Measurements from ENCODE around the gene EID3.

The EID3 gene

DNA sequence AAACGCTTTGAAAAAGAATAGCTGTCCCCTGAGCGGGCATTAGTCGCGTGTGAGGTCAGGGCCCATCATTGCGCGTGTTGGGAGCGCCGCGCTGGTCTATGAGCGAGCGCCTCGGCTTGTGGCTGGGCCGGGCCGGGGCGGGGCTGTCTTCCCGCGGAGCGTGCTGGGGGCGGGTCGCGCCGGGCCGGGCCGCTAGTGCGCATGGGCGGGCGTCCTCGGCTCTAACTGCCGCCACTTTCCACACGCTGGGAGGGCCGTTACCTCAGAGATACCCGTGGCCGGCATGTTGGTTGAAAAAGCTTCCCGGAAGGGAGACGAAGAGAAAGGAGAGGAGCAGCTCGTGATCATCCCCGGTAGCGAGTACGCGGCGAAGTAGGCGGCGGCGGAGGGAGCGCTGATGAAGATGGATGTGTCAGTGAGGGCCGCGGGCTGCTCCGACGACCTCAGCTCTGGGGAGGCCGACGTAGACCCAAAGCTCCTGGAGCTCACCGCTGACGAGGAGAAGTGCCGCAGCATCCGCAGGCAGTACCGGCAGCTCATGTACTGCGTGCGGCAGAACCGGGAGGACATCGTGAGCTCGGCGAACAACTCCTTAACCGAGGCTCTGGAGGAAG is at the start of gene EID3:
EID3 (plus strand) TSS at position 202 of the 614 bp plus-strand sequence; CDS start at position 398, 196 bp downstream.
- no peaks in the 10 kb centered on the region; the same call in 1 of the 2 replicates for H3K36me3 ChIP-seq (ENCODE audit: insufficient read depth)
- no peak within 1 kb of the TSS for H3K4me3 ChIP-seq (IDR thresholded peaks at IDR 0.05; ENCODE audit: insufficient read depth, low read depth, low read length)
- no peak within 1 kb of the TSS for H3K4me2 ChIP-seq
- no peak within 1 kb of the TSS for H2AFZ ChIP-seq (ENCODE audit: low read depth)
- peaks cover 96% of the 10 kb centered on the region for H3K79me2 ChIP-seq (ENCODE audit: insufficient read depth, low read depth)
- H3K4me1 ChIP-seq (ENCODE audit: low read depth, poor library complexity, severe bottlenecking) = peaks cover 18% of the 10 kb centered on the region
- no peak within 1 kb of the TSS for H3K27ac ChIP-seq
- H3K27me3 ChIP-seq (ENCODE audit: insufficient read depth, low read depth) = no peaks in the 10 kb centered on the region
- TF ChIP-seq, protein P1, sequence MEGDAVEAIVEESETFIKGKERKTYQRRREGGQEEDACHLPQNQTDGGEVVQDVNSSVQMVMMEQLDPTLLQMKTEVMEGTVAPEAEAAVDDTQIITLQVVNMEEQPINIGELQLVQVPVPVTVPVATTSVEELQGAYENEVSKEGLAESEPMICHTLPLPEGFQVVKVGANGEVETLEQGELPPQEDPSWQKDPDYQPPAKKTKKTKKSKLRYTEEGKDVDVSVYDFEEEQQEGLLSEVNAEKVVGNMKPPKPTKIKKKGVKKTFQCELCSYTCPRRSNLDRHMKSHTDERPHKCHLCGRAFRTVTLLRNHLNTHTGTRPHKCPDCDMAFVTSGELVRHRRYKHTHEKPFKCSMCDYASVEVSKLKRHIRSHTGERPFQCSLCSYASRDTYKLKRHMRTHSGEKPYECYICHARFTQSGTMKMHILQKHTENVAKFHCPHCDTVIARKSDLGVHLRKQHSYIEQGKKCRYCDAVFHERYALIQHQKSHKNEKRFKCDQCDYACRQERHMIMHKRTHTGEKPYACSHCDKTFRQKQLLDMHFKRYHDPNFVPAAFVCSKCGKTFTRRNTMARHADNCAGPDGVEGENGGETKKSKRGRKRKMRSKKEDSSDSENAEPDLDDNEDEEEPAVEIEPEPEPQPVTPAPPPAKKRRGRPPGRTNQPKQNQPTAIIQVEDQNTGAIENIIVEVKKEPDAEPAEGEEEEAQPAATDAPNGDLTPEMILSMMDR (conservative IDR thresholded peaks at IDR 0.05; ENCODE audit: low read depth, low read length) = no peak
- peaks cover 6% of the 10 kb centered on the region; the same call in 1 of the 2 replicates for H4K20me1 ChIP-seq (ENCODE audit: insufficient read depth)
- H3K9ac ChIP-seq = no peak within 1 kb of the TSS

DNA sequence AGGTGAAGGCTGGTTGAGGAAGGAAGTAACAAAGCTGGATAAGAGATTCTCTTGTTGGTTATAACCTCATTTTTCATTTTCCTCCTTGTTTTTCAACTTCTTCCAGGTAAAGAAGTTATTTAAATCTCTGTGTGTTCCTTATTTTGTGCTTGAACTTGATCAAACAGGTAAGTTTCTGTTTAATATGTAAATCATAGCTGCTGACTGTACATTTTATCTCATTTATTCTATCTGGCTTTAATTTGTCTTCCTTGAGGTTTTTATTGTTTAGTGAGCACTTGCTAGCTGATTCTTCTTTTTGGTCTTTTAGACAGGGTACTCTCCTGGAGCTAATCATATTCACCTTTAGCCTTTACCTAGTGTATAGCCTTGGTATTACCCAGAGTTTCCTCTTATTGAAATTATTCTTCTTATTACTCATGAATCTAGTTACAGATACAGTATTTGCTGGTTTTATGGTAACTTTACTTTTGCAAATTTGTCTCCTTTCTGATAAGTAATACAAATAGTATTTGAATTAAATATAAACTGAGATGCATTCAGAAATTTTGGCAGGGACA is 45.5 kb upstream of the EID3 start:
- H4K20me1 ChIP-seq (ENCODE audit: insufficient read depth) = no peaks in the 10 kb centered on the region
- TF ChIP-seq, protein P1 (conservative IDR thresholded peaks at IDR 0.05; ENCODE audit: low read depth, low read length) = no peak
- H2AFZ ChIP-seq (ENCODE audit: low read depth) = no peak overlapping the region
- H3K9ac ChIP-seq = no peak overlapping the region
- no peak overlapping the region for H3K27ac ChIP-seq
- H3K4me2 ChIP-seq = no peak overlapping the region
- H3K79me2 ChIP-seq (ENCODE audit: insufficient read depth, low read depth) = no peaks in the 10 kb centered on the region
- H3K36me3 ChIP-seq (ENCODE audit: insufficient read depth) = no peaks in the 10 kb centered on the region
- H3K4me1 ChIP-seq (ENCODE audit: low read depth, poor library complexity, severe bottlenecking) = no peaks in the 10 kb centered on the region
- H3K4me3 ChIP-seq (IDR thresholded peaks at IDR 0.05; ENCODE audit: insufficient read depth, low read depth, low read length) = no peak overlapping the region
- H3K27me3 ChIP-seq (ENCODE audit: insufficient read depth, low read depth) = no peaks in the 10 kb centered on the region

DNA sequence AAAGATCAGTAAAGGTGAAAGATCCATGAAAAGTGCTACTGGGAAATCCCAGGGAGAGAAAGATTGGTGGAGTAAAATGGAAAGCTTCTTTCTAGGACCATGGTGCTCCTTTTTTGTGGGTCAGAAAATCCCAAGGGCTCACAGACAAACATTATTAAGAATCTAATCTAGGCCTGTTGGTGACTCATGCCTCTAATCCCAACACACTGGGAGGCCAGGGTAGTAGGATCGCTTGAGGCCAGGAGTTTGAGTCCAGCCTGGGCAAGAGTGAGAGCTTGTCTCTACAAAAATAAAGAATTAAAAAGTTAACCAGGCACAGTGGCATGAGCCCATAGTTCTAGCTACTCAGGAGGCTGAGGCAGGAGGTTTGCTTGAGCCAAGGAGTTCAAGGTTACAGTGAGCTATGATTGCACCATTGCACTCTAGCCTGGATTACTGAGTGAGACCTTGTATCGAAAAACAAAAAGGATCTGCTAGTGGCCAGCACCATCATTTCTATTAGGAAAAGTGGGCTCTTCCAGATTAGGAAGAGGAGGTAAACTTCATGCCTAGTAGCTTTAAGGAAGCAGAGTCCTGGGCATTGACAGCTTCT is 45.0 kb upstream of the EID3 start:
- no peaks in the 10 kb centered on the region for H4K20me1 ChIP-seq (ENCODE audit: insufficient read depth)
- H3K4me3 ChIP-seq (IDR thresholded peaks at IDR 0.05; ENCODE audit: insufficient read depth, low read depth, low read length) = no peak overlapping the region
- no peak overlapping the region for H3K27ac ChIP-seq
- H3K9ac ChIP-seq = no peak overlapping the region
- no peaks in the 10 kb centered on the region for H3K36me3 ChIP-seq (ENCODE audit: insufficient read depth)
- no peak overlapping the region for H3K4me2 ChIP-seq
- H3K79me2 ChIP-seq (ENCODE audit: insufficient read depth, low read depth) = no peaks in the 10 kb centered on the region
- TF ChIP-seq, protein P1 (conservative IDR thresholded peaks at IDR 0.05; ENCODE audit: low read depth, low read length) = no peak
- H3K4me1 ChIP-seq (ENCODE audit: low read depth, poor library complexity, severe bottlenecking) = no peaks in the 10 kb centered on the region
- no peaks in the 10 kb centered on the region for H3K27me3 ChIP-seq (ENCODE audit: insufficient read depth, low read depth)
- no peak overlapping the region for H2AFZ ChIP-seq (ENCODE audit: low read depth)

DNA sequence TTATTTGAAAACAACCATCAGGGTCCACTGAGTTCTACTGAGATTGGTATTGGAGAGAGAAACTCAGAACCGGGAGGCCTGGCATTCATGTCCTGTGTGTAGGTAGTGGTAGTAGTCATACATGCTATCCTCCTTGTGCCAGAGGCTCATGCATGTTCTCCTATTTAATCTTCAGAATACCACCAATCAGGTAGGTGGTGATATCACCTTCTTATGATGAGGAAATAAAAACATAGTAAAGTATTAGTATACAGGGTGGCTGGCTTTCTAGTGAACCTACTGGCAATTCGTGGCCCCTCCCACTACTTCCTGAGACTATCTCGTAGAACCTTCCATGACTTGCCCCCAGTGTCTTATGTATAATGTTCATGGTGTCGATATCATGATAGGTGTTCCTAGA is 40.5 kb upstream of the EID3 start:
- Histone ChIP-seq H2AFZ (ENCODE audit: low read depth) (no peak overlapping the region), H3K9ac (no peak overlapping the region), H3K36me3 (ENCODE audit: insufficient read depth) (no peaks in the 10 kb centered on the region), H3K27ac (no peak overlapping the region), H3K4me2 (no peak overlapping the region), H3K4me3 (IDR thresholded peaks at IDR 0.05; ENCODE audit: insufficient read depth, low read depth, low read length) (no peak overlapping the region), H3K27me3 (ENCODE audit: insufficient read depth, low read depth) (no peaks in the 10 kb centered on the region), H3K79me2 (ENCODE audit: insufficient read depth, low read depth) (no peaks in the 10 kb centered on the region), H4K20me1 (ENCODE audit: insufficient read depth) (no peaks in the 10 kb centered on the region), H3K4me1 (ENCODE audit: low read depth, poor library complexity, severe bottlenecking) (no peaks in the 10 kb centered on the region)
- TF ChIP-seq, protein P1 (conservative IDR thresholded peaks at IDR 0.05; ENCODE audit: low read depth, low read length) = no peak

All from KMS-11 (cell line).